ENCODE data around the gene FANCI.

Gene FANCI

DNA sequence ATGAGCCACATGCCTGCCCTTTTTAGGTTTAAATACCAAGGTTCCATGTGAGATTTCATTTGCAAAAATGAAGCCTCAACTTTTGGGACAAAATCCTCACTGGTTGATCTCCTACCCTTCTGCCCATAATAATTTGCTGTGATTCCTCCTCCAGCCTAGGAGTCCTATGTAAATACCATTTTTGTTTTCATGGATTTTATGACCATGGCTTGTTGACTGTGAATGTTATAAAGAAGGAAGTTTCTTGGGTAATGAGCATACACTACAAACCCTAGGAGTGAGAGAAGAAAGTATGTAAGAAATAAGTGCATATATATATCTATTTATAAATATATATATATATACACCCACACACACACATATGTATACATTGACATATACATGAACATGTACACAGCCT is 35.5 kb upstream of the FANCI start:
- Histone ChIP-seq H3K9ac (ENCODE audit: insufficient read length, low read depth) (no peak overlapping the region), H3K4me3 (ENCODE audit: insufficient read length, low read depth) (no peak overlapping the region), H3K36me3 (ENCODE audit: insufficient read depth, insufficient read length, low read length) (no peaks in the 10 kb centered on the region), H3K9me3 (ENCODE audit: insufficient read depth, low read length) (no peaks in the 10 kb centered on the region), H3K4me1 (ENCODE audit: insufficient read depth, insufficient read length) (no peaks in the 10 kb centered on the region), H3K27me3 (ENCODE audit: insufficient read depth, insufficient read length) (no peaks in the 10 kb centered on the region)
- TF ChIP-seq ZNF274 (IDR thresholded peaks at IDR 0.05; ENCODE audit: low read depth, low read length) (no peak), SUZ12 (IDR thresholded peaks at IDR 0.05; ENCODE audit: extremely low read depth, insufficient read depth, insufficient read length) (no peak), YY1 (IDR thresholded peaks at IDR 0.05; ENCODE audit: insufficient read depth, insufficient read length) (no peak)
- no peak for DNase-seq (ENCODE audit: low read depth, low spot score)

DNA sequence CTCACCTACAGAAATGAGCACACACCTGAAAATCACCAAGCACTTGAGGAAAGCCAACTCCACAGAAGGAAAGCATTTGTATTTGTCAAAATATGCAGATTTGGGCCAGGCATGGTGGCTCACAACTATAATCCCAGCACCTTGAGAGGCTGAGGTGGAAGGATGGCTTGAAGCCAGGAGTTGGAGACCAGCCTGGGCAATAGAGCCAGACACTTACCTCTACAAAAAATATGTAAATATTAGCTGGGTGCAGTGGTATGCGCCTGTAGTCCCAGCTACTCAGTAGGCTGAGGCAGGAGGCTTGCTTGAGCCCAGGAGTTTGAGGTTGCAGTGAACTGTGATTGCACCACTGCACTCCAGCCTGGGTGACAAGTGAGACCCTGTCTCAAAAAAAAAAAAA is 34.7 kb upstream of the FANCI start:
- no peaks in the 10 kb centered on the region for H3K9me3 ChIP-seq (ENCODE audit: insufficient read depth, low read length)
- H3K4me1 ChIP-seq (ENCODE audit: insufficient read depth, insufficient read length) = no peaks in the 10 kb centered on the region
- H3K9ac ChIP-seq (ENCODE audit: insufficient read length, low read depth) = no peak overlapping the region
- H3K4me3 ChIP-seq (ENCODE audit: insufficient read length, low read depth) = no peak overlapping the region
- H3K36me3 ChIP-seq (ENCODE audit: insufficient read depth, insufficient read length, low read length) = no peaks in the 10 kb centered on the region
- H3K27me3 ChIP-seq (ENCODE audit: insufficient read depth, insufficient read length) = no peaks in the 10 kb centered on the region
- DNase-seq (ENCODE audit: low read depth, low spot score) = no peak
- TF ChIP-seq ZNF274 (IDR thresholded peaks at IDR 0.05; ENCODE audit: low read depth, low read length) (no peak), YY1 (IDR thresholded peaks at IDR 0.05; ENCODE audit: insufficient read depth, insufficient read length) (no peak), SUZ12 (IDR thresholded peaks at IDR 0.05; ENCODE audit: extremely low read depth, insufficient read depth, insufficient read length) (no peak)

DNA sequence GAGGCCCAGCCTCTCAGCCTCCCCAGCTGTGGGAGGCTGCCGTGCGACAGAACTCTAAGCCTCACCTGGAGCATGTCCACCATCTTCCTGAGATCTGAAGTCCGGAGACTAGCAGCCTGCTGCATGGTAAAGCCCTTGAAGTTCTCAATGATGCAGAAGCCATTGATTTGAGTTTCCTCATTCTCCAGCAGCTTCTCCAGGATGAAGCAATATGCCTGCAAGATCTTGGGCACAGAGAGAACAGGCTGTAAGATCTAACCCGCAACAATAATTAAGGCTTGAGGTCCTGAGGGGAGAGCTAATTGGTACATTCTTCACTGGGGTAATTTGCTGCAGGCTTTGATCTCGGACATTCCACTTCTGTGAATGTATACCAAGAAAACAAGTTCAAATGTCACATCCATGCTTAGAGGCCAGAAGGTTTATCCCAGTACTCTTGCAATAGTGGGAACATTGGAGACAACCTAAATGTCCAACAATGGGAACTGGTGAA is 32.1 kb upstream of the FANCI start:
- no peak overlapping the region for H3K9ac ChIP-seq (ENCODE audit: insufficient read length, low read depth)
- H3K9me3 ChIP-seq (ENCODE audit: insufficient read depth, low read length) = no peaks in the 10 kb centered on the region
- peaks cover under 1% of the 10 kb centered on the region for H3K4me1 ChIP-seq (ENCODE audit: insufficient read depth, insufficient read length)
- H3K36me3 ChIP-seq (ENCODE audit: insufficient read depth, insufficient read length, low read length) = no peaks in the 10 kb centered on the region
- DNase-seq (ENCODE audit: low read depth, low spot score) = no peak
- TF ChIP-seq ZNF274 (IDR thresholded peaks at IDR 0.05; ENCODE audit: low read depth, low read length) = no peak
- TF ChIP-seq SUZ12 (IDR thresholded peaks at IDR 0.05; ENCODE audit: extremely low read depth, insufficient read depth, insufficient read length) = no peak
- TF ChIP-seq YY1 (IDR thresholded peaks at IDR 0.05; ENCODE audit: insufficient read depth, insufficient read length) = no peak
- no peak overlapping the region for H3K4me3 ChIP-seq (ENCODE audit: insufficient read length, low read depth)
- H3K27me3 ChIP-seq (ENCODE audit: insufficient read depth, insufficient read length) = no peaks in the 10 kb centered on the region

DNA sequence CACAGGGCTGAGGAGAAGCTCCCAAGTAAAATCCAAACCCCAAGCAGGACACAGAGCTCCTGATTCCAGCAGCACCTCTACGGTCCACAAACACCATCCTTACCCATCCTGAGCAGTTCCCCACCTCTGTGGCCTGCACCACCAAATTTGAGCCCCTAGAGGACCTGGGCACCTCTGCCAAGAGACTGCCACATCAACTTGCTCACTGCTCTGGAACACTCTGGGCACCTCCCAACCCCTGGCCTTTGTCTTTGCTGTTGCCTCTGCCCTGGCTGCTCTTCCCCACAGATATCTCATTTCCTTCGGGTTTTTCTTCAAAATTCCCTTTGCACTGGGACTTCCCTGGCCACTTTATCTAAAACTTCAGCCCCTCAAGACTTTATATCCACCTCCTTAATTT is 28.2 kb upstream of the FANCI start:
- H3K4me3 ChIP-seq (ENCODE audit: insufficient read length, low read depth) = no peak overlapping the region
- H3K27me3 ChIP-seq (ENCODE audit: insufficient read depth, insufficient read length) = no peaks in the 10 kb centered on the region
- DNase-seq (ENCODE audit: low read depth, low spot score) = no peak
- no peaks in the 10 kb centered on the region for H3K36me3 ChIP-seq (ENCODE audit: insufficient read depth, insufficient read length, low read length)
- no peaks in the 10 kb centered on the region for H3K9me3 ChIP-seq (ENCODE audit: insufficient read depth, low read length)
- no peak overlapping the region for H3K9ac ChIP-seq (ENCODE audit: insufficient read length, low read depth)
- H3K4me1 ChIP-seq (ENCODE audit: insufficient read depth, insufficient read length) = peaks cover 7% of the 10 kb centered on the region
- TF ChIP-seq ZNF274 (IDR thresholded peaks at IDR 0.05; ENCODE audit: low read depth, low read length) (no peak), YY1 (IDR thresholded peaks at IDR 0.05; ENCODE audit: insufficient read depth, insufficient read length) (no peak), SUZ12 (IDR thresholded peaks at IDR 0.05; ENCODE audit: extremely low read depth, insufficient read depth, insufficient read length) (no peak)

DNA sequence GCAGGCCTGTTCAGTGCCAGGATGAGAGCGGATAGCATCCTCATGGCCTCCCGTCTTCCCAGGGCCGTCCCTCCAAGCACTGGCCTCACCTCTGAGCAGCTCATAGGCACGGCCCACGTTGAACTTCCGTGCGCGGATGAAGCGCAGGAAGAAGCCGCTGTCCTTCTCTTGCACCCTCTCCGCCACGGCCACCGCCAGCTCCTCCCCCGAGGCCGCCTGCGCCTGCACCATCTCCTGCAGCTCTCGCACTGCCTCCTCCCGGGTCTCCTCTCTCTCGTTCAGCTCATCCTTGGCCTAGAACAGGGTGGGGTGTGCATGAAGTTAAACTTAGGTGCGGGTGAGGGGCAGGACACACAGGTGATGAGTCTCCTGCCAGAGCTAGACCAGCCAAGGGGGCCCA is 26.7 kb upstream of the FANCI start:
- TF ChIP-seq ZNF274 (IDR thresholded peaks at IDR 0.05; ENCODE audit: low read depth, low read length) = no peak
- TF ChIP-seq SUZ12 (IDR thresholded peaks at IDR 0.05; ENCODE audit: extremely low read depth, insufficient read depth, insufficient read length) = no peak
- H3K9me3 ChIP-seq (ENCODE audit: insufficient read depth, low read length) = no peaks in the 10 kb centered on the region

DNA sequence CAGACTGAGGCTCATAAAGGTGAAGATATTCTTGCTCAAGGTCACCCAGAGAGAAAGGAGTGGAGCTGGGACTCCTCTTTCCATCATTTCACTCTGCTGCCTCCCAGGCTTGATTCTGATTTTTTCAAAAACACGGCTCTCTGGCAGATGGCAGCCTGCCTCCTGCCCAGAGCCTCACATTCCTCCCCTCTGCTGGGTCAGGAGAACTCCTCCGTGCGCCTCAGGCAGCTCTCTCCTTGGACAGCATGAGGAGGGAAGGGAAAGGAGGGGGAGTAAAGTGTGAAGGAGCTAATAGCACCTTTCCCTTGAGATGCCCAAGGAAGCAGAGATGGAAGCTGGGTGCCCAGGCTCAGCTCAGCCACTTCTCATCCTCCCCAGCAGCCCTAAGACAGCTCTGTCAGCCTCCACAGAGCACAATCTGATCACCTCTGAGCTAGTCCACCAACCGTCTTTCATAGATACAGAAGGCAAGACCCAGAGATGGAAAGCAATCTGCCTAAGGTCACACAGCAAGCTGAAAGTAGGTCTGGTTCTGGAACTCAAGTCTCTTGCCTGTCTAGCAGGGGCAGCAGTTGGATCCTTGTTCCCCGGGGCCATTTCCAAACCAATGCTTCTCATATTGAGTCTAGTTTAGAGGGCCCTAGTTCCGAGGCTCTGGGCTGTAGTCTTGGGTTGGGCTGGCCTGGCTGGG is 25.9 kb upstream of the FANCI start:
- no peaks in the 10 kb centered on the region for H3K9me3 ChIP-seq (ENCODE audit: insufficient read depth, low read length)
- TF ChIP-seq ZNF274 (IDR thresholded peaks at IDR 0.05; ENCODE audit: low read depth, low read length) = no peak
- TF ChIP-seq YY1 (IDR thresholded peaks at IDR 0.05; ENCODE audit: insufficient read depth, insufficient read length) = no peak
- TF ChIP-seq SUZ12 (IDR thresholded peaks at IDR 0.05; ENCODE audit: extremely low read depth, insufficient read depth, insufficient read length) = no peak
- no peak for DNase-seq (ENCODE audit: low read depth, low spot score)

More for the DNA sequence above, 26.7 kb upstream of the FANCI start:
- Histone ChIP-seq H3K4me1 (ENCODE audit: insufficient read depth, insufficient read length) (peaks cover 7% of the 10 kb centered on the region), H3K27me3 (ENCODE audit: insufficient read depth, insufficient read length) (no peaks in the 10 kb centered on the region), H3K4me3 (ENCODE audit: insufficient read length, low read depth) (no peak overlapping the region), H3K36me3 (ENCODE audit: insufficient read depth, insufficient read length, low read length) (no peaks in the 10 kb centered on the region), H3K9ac (ENCODE audit: insufficient read length, low read depth) (no peak overlapping the region)
- no peak for DNase-seq (ENCODE audit: low read depth, low spot score)

DNA sequence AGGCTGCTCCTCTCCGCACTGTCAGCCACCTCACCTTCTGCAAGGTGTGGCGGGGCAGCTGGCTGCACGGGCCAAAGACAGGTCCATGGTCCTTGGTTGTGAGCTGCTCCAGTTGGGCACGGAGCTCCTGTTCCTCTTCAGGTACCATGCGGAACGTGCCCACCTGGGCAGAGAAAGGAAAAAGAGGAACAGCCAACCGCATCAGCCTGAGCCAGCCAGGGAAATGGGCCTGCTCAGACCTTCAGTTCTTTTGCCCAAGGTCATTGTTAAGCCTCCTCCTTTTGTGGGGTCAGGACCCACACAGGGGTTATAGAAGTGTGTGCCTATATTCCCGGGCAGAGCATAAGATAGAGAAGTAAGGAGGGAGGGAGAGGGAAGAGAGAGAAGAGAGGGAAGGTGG is 25.2 kb upstream of the FANCI start:
- TF ChIP-seq ZNF274 (IDR thresholded peaks at IDR 0.05; ENCODE audit: low read depth, low read length) (no peak), YY1 (IDR thresholded peaks at IDR 0.05; ENCODE audit: insufficient read depth, insufficient read length) (no peak), SUZ12 (IDR thresholded peaks at IDR 0.05; ENCODE audit: extremely low read depth, insufficient read depth, insufficient read length) (no peak)
- no peaks in the 10 kb centered on the region for H3K9me3 ChIP-seq (ENCODE audit: insufficient read depth, low read length)
- H3K4me1 ChIP-seq (ENCODE audit: insufficient read depth, insufficient read length) = peaks cover 7% of the 10 kb centered on the region
- no peaks in the 10 kb centered on the region for H3K27me3 ChIP-seq (ENCODE audit: insufficient read depth, insufficient read length)
- H3K36me3 ChIP-seq (ENCODE audit: insufficient read depth, insufficient read length, low read length) = no peaks in the 10 kb centered on the region
- DNase-seq (ENCODE audit: low read depth, low spot score) = no peak
- no peak overlapping the region for H3K9ac ChIP-seq (ENCODE audit: insufficient read length, low read depth)
- no peak overlapping the region for H3K4me3 ChIP-seq (ENCODE audit: insufficient read length, low read depth)

More for the DNA sequence above, 25.9 kb upstream of the FANCI start:
- Histone ChIP-seq H3K36me3 (ENCODE audit: insufficient read depth, insufficient read length, low read length) (no peaks in the 10 kb centered on the region), H3K27me3 (ENCODE audit: insufficient read depth, insufficient read length) (no peaks in the 10 kb centered on the region), H3K4me3 (ENCODE audit: insufficient read length, low read depth) (no peak overlapping the region), H3K9ac (ENCODE audit: insufficient read length, low read depth) (no peak overlapping the region), H3K4me1 (ENCODE audit: insufficient read depth, insufficient read length) (peaks cover 7% of the 10 kb centered on the region)
